GM18508 (cell line): Measurements from ENCODE around the gene MAPK11.

Experiments used
- ATAC-seq: cut with Tn5 transposase; IDR thresholded peaks from one replicate; pipeline ENCODE4 v1.9.1; 2021; ENCODE audit warnings: moderate number of reproducible peaks; ENCODE audit not compliant: insufficient read depth, unreplicated experiment

Gene MAPK11

DNA sequence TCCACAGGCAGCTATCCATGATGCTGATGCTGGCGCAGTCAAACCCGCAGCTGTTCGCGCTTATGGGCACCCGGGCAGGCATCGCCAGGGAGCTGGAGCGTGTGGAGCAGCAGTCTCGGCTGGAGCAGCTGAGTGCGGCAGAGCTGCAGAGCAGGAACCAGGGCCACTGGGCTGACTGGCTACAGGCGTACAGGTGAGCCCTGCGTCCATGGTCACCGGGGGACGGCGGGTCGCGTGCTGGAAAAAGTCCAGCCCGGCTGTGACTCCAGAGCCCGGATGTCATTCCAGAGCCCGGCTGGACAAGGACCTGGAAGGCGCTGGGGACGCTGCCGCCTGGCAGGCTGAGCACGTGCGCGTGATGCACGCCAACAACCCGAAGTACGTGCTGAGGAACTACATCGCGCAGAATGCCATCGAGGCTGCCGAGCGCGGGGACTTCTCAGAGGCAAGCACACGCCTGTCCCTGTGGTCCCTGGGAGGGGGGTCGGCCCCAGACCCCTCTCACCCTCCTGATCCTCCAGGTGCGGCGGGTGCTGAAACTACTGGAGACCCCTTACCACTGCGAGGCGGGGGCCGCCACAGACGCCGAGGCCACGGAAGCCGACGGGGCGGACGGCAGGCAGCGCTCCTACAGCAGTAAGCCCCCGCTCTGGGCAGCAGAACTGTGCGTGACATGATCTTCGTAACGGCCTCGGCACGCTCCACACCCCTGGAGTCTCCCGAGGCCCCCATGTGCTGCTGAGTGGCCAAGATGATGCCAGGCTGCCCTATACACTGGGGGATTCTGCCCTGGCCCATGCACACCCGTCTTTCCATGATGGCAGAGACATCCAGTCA, 53.3 kb downstream of the MAPK11 start:
- ATAC-seq: no peak

DNA sequence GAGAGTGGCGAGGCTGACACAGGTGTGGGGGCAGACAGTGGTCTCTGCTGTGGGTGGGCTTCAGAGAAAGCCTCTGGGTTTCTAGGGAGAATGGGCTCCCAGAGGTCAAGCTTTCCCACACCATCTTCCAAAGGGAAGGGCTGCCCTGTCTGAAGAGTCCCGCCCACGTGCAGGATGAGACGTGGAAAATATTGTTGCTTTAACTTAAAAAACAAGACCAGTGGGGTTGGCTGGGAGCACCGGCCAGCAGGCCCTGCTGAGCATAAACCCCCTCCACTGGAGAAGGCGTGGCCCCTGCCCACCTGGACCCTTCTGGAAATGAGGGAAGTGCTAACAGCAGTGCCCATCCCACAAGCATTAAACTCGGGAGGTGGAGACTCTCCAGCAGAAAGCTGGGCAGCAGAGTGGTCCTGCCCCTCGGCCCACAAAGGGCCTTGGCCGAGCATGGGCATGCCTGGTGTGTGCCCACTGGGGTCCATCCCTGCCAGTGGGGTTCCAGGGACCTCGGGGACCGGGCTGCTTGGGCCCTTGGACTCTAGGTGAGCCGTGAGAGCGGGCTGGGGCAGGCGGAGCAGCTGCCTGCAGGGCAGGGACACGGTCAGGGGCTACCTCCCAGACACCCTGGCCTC, 54.0 kb downstream of the MAPK11 start:
- ATAC-seq: no peak

DNA sequence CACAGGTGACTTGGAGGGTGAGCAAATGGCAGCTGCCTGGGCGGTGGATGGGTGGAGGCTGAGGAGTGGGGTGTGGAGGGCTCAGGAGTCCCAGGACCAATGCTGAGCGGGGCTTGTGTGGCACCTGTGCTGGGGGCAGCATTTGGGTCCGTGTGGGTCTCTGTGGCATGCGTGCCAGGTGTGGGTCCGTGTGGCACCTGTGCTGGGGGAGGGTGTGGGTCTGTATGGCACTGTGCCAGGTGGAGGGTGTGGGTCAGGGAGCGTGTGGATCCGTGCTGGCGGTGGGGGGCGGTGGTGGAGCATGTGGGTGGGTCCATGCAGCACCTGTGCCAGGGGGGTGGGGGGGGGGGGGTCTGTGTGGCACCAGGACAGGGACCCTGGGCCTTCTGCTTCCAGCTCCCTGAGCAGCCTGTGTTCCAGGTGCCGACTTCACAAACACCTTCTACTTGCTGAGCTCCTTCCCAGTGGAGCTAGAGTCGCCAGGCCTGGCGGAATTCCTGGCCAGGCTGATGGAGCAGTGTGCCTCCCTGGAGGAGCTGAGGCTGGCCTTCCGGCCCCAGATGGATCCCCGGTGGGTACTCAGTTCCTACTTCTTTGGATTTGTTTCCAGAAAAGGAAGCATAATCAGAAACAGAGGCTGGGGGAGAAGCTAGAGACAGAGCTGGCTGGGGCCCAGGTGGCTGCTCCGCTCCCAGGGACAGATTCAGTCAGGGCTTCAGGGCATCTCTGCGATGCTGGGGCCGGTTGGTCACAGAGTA, 54.7 kb downstream of the MAPK11 start:
- no peak for ATAC-seq
